HL-60 (cell line): ENCODE data around the gene DYSF.

Experiments used
- DNase-seq, 2 experiments: peaks; one replicate each; pipeline ENCODE4 v3.0.0-alpha.2; 2010 to 2020; ENCODE audit warnings: low read depth in 1 of 2, low spot score in 1 of 2
- H3K27ac ChIP-seq: fragments of 250-450 bp; sonication (Bioruptor Pico); replicated peaks from 2 replicates; pipeline ENCODE4 v1.5.1; 2020; ENCODE audit warnings: mild to moderate bottlenecking, moderate library complexity
- H3K27me3 ChIP-seq: fragments of 250-450 bp; sonication (Bioruptor Pico); 2 replicates; pipeline ENCODE4 v1.5.1; 2021; ENCODE audit warnings: mild to moderate bottlenecking, moderate library complexity; ENCODE audit not compliant: insufficient read depth, poor library complexity, severe bottlenecking
- H3K4me3 ChIP-seq: replicated peaks from 2 replicates; pipeline ENCODE4 v1.5.1; 2011; ENCODE audit warnings: mild to moderate bottlenecking, control low read depth, low read length; ENCODE audit not compliant: insufficient read depth
- GABPA ChIP-seq: IDR thresholded peaks from 2 replicates; pipeline ENCODE4 v1.6.1; 2012; ENCODE audit warnings: low read depth
- POLR2AphosphoS5 ChIP-seq: IDR thresholded peaks from 2 replicates; pipeline ENCODE4 v1.6.1; 2012; ENCODE audit warnings: low read depth
- SPI1 ChIP-seq: IDR thresholded peaks from 2 replicates; pipeline ENCODE4 v1.6.1; 2012; ENCODE audit warnings: low read depth, mild to moderate bottlenecking, borderline replicate concordance
- TF ChIP-seq, protein P1 (sequence below): IDR thresholded peaks from one replicate; pipeline ENCODE4 v1.5.1; 2011; ENCODE audit warnings: low read length, control low read depth, inconsistent platforms; ENCODE audit not compliant: insufficient read depth
- TF ChIP-seq, protein P2 (sequence below): IDR thresholded peaks from 2 replicates; pipeline ENCODE4 v1.6.1; 2012; ENCODE audit warnings: low read depth; ENCODE audit not compliant: insufficient replicate concordance

The DYSF gene

GRCh38 chr2:71696381-71696780 lies 243.0 kb downstream of the DYSF start:
- Histone ChIP-seq H3K4me3 (no peak overlapping the region), H3K27ac (no peak overlapping the region), H3K27me3 (no peaks in the 10 kb centered on the region)
- TF ChIP-seq, protein P1, sequence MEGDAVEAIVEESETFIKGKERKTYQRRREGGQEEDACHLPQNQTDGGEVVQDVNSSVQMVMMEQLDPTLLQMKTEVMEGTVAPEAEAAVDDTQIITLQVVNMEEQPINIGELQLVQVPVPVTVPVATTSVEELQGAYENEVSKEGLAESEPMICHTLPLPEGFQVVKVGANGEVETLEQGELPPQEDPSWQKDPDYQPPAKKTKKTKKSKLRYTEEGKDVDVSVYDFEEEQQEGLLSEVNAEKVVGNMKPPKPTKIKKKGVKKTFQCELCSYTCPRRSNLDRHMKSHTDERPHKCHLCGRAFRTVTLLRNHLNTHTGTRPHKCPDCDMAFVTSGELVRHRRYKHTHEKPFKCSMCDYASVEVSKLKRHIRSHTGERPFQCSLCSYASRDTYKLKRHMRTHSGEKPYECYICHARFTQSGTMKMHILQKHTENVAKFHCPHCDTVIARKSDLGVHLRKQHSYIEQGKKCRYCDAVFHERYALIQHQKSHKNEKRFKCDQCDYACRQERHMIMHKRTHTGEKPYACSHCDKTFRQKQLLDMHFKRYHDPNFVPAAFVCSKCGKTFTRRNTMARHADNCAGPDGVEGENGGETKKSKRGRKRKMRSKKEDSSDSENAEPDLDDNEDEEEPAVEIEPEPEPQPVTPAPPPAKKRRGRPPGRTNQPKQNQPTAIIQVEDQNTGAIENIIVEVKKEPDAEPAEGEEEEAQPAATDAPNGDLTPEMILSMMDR, result no peak
- TF ChIP-seq SPI1 (no peak), POLR2AphosphoS5 (no peak), GABPA (no peak)
- TF ChIP-seq, protein P2, sequence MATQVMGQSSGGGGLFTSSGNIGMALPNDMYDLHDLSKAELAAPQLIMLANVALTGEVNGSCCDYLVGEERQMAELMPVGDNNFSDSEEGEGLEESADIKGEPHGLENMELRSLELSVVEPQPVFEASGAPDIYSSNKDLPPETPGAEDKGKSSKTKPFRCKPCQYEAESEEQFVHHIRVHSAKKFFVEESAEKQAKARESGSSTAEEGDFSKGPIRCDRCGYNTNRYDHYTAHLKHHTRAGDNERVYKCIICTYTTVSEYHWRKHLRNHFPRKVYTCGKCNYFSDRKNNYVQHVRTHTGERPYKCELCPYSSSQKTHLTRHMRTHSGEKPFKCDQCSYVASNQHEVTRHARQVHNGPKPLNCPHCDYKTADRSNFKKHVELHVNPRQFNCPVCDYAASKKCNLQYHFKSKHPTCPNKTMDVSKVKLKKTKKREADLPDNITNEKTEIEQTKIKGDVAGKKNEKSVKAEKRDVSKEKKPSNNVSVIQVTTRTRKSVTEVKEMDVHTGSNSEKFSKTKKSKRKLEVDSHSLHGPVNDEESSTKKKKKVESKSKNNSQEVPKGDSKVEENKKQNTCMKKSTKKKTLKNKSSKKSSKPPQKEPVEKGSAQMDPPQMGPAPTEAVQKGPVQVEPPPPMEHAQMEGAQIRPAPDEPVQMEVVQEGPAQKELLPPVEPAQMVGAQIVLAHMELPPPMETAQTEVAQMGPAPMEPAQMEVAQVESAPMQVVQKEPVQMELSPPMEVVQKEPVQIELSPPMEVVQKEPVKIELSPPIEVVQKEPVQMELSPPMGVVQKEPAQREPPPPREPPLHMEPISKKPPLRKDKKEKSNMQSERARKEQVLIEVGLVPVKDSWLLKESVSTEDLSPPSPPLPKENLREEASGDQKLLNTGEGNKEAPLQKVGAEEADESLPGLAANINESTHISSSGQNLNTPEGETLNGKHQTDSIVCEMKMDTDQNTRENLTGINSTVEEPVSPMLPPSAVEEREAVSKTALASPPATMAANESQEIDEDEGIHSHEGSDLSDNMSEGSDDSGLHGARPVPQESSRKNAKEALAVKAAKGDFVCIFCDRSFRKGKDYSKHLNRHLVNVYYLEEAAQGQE, result no peak
- no peak for DNase-seq

DNA sequence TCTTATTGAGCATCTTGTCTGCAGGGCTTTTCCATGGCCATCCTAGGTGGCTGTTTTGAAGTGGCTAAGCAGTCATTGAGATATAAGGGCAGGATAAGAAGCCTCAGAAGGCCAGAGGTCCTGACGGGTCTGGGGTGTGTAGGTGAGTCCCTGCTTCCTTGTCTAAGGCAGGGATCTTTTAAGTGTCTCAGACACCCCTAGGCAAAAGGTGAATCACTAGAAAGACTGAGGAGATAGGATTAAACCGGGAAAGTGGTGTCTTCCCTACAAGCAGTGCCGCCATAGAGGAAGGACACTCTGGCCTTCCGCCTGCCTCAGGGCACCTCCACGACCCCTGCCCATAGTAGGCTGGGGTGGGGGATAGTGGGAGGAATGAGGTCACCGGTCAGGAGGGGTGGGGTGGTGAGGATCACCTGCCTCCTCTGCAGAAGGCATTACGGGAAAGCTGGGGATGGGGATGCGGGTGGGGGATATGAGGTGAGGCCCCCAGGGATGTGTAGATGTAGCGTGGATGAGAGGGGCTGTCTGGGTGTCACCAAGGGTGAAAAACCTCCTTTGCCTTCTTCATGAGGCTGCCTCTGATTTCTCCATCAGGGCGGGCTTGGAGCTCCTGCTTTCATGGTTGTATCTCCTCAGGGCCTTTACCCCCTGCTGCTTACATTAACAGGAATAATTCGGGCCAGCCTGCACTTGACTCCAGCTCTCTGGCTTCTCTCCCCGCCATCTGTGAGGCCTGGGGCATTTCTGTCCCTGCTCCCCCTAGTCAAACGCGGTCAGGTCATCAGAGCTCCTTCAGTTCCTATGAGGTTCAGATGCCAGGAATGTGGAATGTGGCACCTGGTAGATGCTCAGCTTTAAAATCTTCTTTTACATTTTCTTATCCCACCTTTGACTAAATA lies 244.0 kb downstream of the DYSF start:
- Histone ChIP-seq H3K27me3 (no peaks in the 10 kb centered on the region), H3K4me3 (no peak overlapping the region), H3K27ac (no peak overlapping the region)
- DNase-seq, result no peak
- no peak for TF ChIP-seq GABPA
- TF ChIP-seq, protein P2, result no peak
- TF ChIP-seq SPI1, result no peak
- TF ChIP-seq, protein P1, result no peak
- no peak for TF ChIP-seq POLR2AphosphoS5

DNA sequence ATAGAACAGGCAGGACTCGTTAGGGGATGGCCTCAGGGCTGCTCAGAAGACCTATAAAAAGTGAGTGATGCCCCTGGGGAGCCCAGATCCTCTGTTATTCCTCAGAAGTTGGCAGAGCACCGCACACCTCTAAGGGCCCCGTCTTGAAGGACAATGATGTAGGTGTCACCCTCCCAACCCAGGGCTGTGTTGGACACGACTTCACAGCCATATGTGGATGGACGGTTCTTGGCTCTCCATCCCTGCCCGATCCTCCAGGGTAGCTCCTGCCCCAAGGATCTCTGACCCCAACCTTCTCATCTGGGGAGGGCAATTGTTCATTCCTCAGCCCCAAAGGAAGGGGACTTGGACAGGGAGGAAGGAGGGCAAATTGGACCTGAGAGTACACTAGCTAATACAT lies 246.1 kb downstream of the DYSF start:
- no peak for DNase-seq
- Histone ChIP-seq H3K27me3 (no peaks in the 10 kb centered on the region), H3K4me3 (no peak overlapping the region), H3K27ac (no peak overlapping the region)
- TF ChIP-seq SPI1, result no peak
- TF ChIP-seq, protein P2, result no peak
- TF ChIP-seq GABPA, result no peak
- TF ChIP-seq, protein P1, result no peak
- no peak for TF ChIP-seq POLR2AphosphoS5
